Motor neuron (in vitro differentiated cells): ENCODE data around the gene ANGPTL2. TPM values are rescaled to one million over a fixed set of nuclear protein-coding genes. Genes with fewer than 3 reads are reported as not detected.

ENCODE experiments used
- ATAC-seq, 8 experiments: fragments of 200-7000 bp; cut with Tn5 transposase; replicated peaks in 6 of 8; 2 replicates each; pipeline ENCODE4 v1.8.0; 2021; ENCODE audit warnings: mild to moderate bottlenecking in 8 of 8, moderate library complexity in 8 of 8
- H3K27ac ChIP-seq, 2 donors: fragments of 250-450 bp; sonication (Bioruptor Pico); 2 replicates each; pipeline ENCODE4 v1.9.0; 2021; ENCODE audit warnings: antibody characterized with exemption in 2 of 2, mild to moderate bottlenecking in 2 of 2, moderate library complexity in 1 of 2
- H3K4me1 ChIP-seq, 2 donors: fragments of 250-450 bp; sonication (Bioruptor Pico); replicated peaks in 1 of 2; 2 replicates each; pipeline ENCODE4 v1.6.1; 2021; ENCODE audit warnings: antibody characterized with exemption in 2 of 2, mild to moderate bottlenecking in 2 of 2, moderate library complexity in 1 of 2
- H3K4me3 ChIP-seq, 5 donors: fragments of 250-450 bp; sonication (Bioruptor Pico); 2 replicates each; pipeline ENCODE4 v1.9.0; 2021; ENCODE audit warnings: antibody characterized with exemption in 5 of 5, mild to moderate bottlenecking in 5 of 5, moderate library complexity in 4 of 5
- WGBS, 10 experiments: fragments of 450-650 bp; shearing (Covaris generic); methylation state at CpG; one replicate each; pipeline ENCODE4 v1.0.0; 2022; 5-methylcytosine and 5-hydroxymethylcytosine counted together
- in situ Hi-C, 9 experiments: fragments of 400-800 bp; cut with MboI; loops; one replicate each; pipeline ENCODE4 v1.15.0; 2021; ENCODE audit warnings: low sequenced_read_pairs in 9 of 9, low pct_unique_long_range_greater_than_20kb in 2 of 9; ENCODE audit not compliant: unreplicated experiment in 9 of 9
- total RNA-seq, 8 experiments: library from RNA; unstranded; fragments of 300-600 nt; gene quantifications; 2 replicates each; pipeline versions ENCODE4 v1.2.3 to v1.2.4, GENCODE V29; 2022

ANGPTL2 gene
- total RNA-seq, 8 experiments from 2014 or later = 1.1 to 42.1 (median 4.8) TPM

GRCh38 chr9:127138444-127138843 is 16.0 kb upstream of the ANGPTL2 start:
- no peak for ATAC-seq
- in situ Hi-C loops = loop anchor here in 1 of 9 experiments (10.0 kb wide), 1 partner anchor 56 kb away; no protein-coding TSS in a partner anchor
- Histone ChIP-seq H3K4me3 (no peak overlapping the region), H3K27ac (no peak overlapping the region), H3K4me1 (peaks cover 8 to 9% of the 10 kb centered on the region in 2 donors)
- WGBS, 10 experiments = 90 to 100% methylated on average over 1 to 2 of the region's 4 CpGs; no CpG with 5 or more reads in 8 of the 10 experiments

GRCh38 chr9:127137640-127138360 is 15.4 kb upstream of the ANGPTL2 start:
- H3K27ac ChIP-seq = no peak overlapping the region
- H3K4me3 ChIP-seq = no peak overlapping the region
- peaks cover 10 to 15% of the 10 kb centered on the region in 2 donors for H3K4me1 ChIP-seq
- WGBS, 10 experiments = 60 to 100% (median 87%) methylated on average over 1 to 9 of the region's 11 CpGs; no CpG with 5 or more reads in 3 of the 10 experiments
- no peak for ATAC-seq
- in situ Hi-C loops = loop anchor here in 1 of 9 experiments (10.0 kb wide), 1 partner anchor 57 kb away; no protein-coding TSS in a partner anchor

- no peak overlapping the region for H3K27ac ChIP-seq
- no peak overlapping the region for H3K4me3 ChIP-seq
- 60 to 100% (median 92%) methylated on average over 1 to 3 of the region's 5 CpGs; no CpG with 5 or more reads in 7 of the 10 experiments for WGBS, 10 experiments
- peaks cover 10 to 16% of the 10 kb centered on the region in 2 donors for H3K4me1 ChIP-seq
- in situ Hi-C loops = loop anchor here in 1 of 9 experiments (10.0 kb wide), 1 partner anchor 58 kb away; no protein-coding TSS in a partner anchor
- no peak for ATAC-seq
Measured at GRCh38 chr9:127136880-127137639, 14.6 kb upstream of the ANGPTL2 start.

- ATAC-seq = no peak
- in situ Hi-C loops = loop anchor here in 1 of 9 experiments (10.0 kb wide), 1 partner anchor 59 kb away; no protein-coding TSS in a partner anchor
- H3K27ac ChIP-seq = no peak overlapping the region
- no peak overlapping the region for H3K4me3 ChIP-seq
- 63 to 87% (median 80%) methylated on average over 1 to 7 of the region's 8 CpGs; no CpG with 5 or more reads in 3 of the 10 experiments for WGBS, 10 experiments
- H3K4me1 ChIP-seq = peaks cover 15 to 23% of the 10 kb centered on the region in 2 donors
Measured at GRCh38 chr9:127136081-127136879, 13.8 kb upstream of the ANGPTL2 start.

- in situ Hi-C loops = loop anchor here in 1 of 9 experiments (10.0 kb wide), 1 partner anchor 60 kb away; no protein-coding TSS in a partner anchor
- Histone ChIP-seq H3K27ac (no peak overlapping the region), H3K4me3 (no peak overlapping the region), H3K4me1 (peaks cover 22 to 28% of the 10 kb centered on the region in 2 donors)
- 60 to 100% (median 100%) methylated on average over 1 to 3 of the region's 4 CpGs; no CpG with 5 or more reads in 5 of the 10 experiments for WGBS, 10 experiments
- no peak for ATAC-seq
Measured at GRCh38 chr9:127135056-127135745, 12.8 kb upstream of the ANGPTL2 start.

GRCh38 chr9:127133739-127134167 is 11.3 kb upstream of the ANGPTL2 start:
- in situ Hi-C loops = loop anchor here in 1 of 9 experiments (10.0 kb wide), 1 partner anchor 61 kb away; no protein-coding TSS in a partner anchor
- ATAC-seq = peak in 7 of 8 experiments; percentile 1 to 70 (median 65)
- WGBS, 10 experiments = 7 to 70% (median 33%) methylated on average over 1 to 4 of the region's 13 CpGs; no CpG with 5 or more reads in 6 of the 10 experiments

DNA sequence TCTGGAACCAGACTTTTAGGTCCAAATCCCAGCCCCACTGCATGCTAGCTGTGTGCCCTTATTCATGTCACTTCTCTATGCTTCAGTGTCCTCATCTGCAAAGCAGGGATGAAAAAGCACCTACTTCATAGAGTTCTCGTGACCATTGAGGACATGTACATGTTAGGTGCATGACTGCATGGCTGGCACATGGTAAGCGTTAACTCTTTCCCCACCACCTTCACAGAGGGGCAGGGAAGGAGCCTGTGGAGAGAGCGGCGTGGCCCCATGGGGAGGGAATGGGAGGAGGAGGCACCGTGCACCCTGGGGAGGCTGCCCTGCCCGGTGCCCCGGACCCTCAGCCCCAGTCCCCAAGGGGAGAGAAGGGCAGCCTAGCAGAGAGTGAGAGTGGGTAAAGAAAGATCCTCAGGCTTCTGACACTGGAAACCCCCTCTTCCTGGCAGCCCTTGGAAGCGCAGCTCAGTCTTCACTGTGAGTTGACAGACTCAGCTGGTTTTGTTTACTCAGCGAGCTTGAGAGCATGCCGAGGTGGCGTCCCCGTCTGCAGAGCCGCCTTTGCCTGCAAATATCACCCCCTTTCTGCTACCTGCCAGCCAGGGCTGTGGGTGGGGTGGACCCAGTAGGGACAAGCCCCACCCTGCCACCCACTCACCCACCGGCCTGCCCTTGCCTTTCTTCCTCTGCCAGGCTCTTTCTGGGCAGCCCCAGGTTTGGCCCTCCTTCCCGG is 10.6 kb upstream of the ANGPTL2 start:
- in situ Hi-C loops = loop anchor here in 1 of 9 experiments (10.0 kb wide), 1 partner anchor 62 kb away; no protein-coding TSS in a partner anchor
- H3K27ac ChIP-seq = peak overlapping the region in 1 of 2 donors; percentile 21
- H3K4me3 ChIP-seq = no peak overlapping the region
- WGBS, 10 experiments = 35 to 80% (median 49%) methylated on average over 1 to 10 of the region's 15 CpGs; no CpG with 5 or more reads in 4 of the 10 experiments
- H3K4me1 ChIP-seq = peaks cover 22 to 28% of the 10 kb centered on the region in 2 donors
- ATAC-seq = peak in 6 of 8 experiments; percentile 3 to 62 (median 49)

More at GRCh38 chr9:127133739-127134167, 11.3 kb upstream of the ANGPTL2 start:
- peaks cover 22 to 28% of the 10 kb centered on the region in 2 donors for H3K4me1 ChIP-seq
- H3K4me3 ChIP-seq = no peak overlapping the region
- peak overlapping the region in 1 of 2 donors; percentile 21 for H3K27ac ChIP-seq

DNA sequence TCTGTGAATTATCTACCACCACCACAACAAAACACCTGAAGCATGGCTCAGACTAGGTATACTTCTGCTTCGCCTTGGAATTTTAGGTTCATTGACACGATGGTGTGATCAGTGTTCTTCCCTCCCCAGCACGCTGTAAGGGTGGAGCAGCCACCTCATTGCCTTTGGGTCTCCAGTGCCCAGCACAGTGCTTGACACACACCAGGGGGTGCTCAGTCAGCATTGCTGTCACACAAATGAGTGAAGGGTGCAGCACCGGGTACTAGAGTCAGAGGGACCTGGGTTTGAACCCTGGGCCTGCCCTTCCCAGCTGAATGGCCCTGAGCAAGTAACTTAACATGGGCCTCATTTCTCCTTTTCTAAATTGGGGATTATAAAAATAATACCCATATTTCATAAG is 9.9 kb upstream of the ANGPTL2 start:
- in situ Hi-C loops = loop anchor here in 1 of 9 experiments (10.0 kb wide), 1 partner anchor 62 kb away; no protein-coding TSS in a partner anchor
- Histone ChIP-seq H3K27ac (no peak overlapping the region), H3K4me3 (no peak overlapping the region), H3K4me1 (peaks cover 22 to 28% of the 10 kb centered on the region in 2 donors)
- 82 to 100% (median 93%) methylated on average over 1 to 3 of the region's 4 CpGs; no CpG with 5 or more reads in 3 of the 10 experiments for WGBS, 10 experiments
- ATAC-seq = no peak

DNA sequence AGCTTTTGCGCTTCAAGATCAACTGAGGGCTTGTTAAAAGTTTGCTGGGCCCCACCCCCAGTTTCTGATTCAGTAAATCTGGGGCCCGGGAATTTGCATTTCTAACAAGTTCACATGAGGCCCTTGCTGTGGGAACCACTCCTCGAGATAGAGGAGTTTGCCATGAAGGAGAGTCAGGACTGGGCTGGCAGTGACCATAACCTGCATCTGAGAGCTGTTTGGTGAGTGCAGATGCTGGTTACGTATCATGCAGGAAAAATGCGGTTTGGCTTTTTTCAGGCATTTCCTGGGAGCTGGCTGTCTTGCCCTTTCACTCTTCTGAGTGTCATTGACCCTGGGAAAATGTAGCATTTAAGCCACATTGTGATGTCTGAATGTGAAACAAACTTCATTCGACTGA is 9.4 kb upstream of the ANGPTL2 start:
- no peak overlapping the region for H3K4me3 ChIP-seq
- in situ Hi-C loops = loop anchor here in 1 of 9 experiments (10.0 kb wide), 1 partner anchor 63 kb away; no protein-coding TSS in a partner anchor
- WGBS, 10 experiments = 33 to 100% (median 83%) methylated on average over 1 to 5 of the region's 6 CpGs; no CpG with 5 or more reads in 1 of the 10 experiments
- no peak overlapping the region for H3K27ac ChIP-seq
- H3K4me1 ChIP-seq = peaks cover 22 to 28% of the 10 kb centered on the region in 2 donors
- no peak for ATAC-seq

DNA sequence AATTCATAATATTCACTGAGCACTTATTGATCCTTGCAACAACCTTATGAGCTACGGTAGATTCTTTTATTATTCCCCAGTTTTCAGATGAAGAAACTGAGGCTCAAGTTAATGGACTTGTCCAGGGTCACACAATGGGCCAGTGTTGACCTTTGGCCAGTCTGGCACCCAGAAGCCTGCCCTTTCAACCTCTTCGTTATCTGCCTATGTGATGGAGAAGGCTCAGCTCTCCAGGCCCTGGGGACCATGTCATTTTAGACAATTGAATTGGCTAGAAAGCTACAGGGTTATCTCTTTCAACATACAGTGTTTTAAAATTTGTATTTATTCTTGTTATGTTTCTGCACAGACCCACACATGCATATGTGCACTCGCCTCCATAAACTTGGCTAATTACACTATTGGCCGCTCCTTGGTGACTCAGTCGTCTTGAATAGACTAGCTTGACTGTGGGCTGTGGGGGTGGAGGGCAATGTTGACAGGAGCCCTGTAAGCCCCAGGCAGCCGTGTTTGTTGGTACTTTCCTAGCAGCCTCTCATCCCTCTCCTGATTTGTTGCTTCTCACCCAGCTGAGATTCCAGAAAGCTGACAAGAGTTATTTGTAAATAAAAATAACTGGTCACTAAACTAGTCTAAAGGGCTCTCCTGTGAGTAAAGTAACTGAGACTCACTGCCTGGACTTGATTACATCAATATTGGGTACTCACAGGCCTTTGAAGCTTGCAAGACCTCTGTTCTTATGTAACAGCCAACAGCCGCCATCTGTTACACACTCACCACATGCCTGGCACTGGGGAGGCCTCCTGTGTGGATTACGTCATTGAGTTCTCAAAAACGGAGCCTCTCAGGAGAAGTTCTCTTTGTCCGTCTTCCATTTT is 8.5 kb upstream of the ANGPTL2 start:
- in situ Hi-C loops = loop anchor here in 1 of 9 experiments (10.0 kb wide), 1 partner anchor 64 kb away; no protein-coding TSS in a partner anchor
- no peak overlapping the region for H3K27ac ChIP-seq
- 14 to 81% (median 58%) methylated on average over 1 to 7 of the region's 10 CpGs for WGBS, 10 experiments
- H3K4me3 ChIP-seq = no peak overlapping the region
- ATAC-seq = peak; percentile 70 to 97 (median 76)
- H3K4me1 ChIP-seq = peaks cover 22 to 28% of the 10 kb centered on the region in 2 donors
